ENCODE results near the gene FCAR.
"Not testable (repeated sequence)": the region's sequence is repeated elsewhere in the genome, so short reads cannot be mapped to it uniquely, and the experiment has no call there.

Gene FCAR

DNA sequence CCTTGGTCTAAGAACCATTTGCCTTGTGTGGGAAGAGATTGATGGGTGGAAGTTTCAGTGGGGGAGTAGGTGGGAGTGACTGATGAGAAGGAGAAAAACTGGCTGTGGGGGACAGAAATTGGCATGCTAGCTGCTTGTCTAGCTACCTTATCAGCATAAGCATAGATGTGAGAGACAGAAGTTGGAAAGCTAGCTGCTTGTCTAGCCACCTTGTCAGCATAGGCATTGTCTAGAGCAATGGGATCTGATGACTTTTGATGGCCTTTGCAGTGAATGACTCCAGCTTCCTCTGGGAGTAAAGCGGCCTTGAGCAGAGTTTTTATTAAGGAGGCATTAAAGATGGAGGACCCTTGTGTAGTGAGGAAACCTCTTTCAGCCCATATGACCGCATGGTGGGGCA is 22.0 kb downstream of the FCAR start:
- no peak for DNase-seq

DNA sequence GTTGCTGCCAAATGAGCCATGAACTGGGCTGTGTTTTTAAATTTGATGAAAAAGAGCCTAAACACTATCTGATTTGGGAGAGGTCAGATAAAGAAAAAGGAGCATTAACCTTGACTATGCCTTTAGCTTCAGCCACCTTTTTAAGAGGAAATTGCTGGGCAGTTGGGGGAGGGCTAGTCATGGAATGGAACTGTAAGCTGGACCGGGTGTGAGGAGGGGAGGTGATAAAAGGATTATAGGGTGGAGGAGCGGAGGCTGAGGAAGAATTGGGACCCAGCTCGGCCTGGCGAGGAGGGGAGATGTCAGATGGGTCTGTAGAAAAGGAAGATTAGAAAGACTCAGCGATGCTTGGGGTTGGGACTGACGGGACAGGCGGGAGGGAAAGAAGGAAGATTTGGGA is 24.6 kb downstream of the FCAR start:
- not testable (repeated sequence) for DNase-seq

DNA sequence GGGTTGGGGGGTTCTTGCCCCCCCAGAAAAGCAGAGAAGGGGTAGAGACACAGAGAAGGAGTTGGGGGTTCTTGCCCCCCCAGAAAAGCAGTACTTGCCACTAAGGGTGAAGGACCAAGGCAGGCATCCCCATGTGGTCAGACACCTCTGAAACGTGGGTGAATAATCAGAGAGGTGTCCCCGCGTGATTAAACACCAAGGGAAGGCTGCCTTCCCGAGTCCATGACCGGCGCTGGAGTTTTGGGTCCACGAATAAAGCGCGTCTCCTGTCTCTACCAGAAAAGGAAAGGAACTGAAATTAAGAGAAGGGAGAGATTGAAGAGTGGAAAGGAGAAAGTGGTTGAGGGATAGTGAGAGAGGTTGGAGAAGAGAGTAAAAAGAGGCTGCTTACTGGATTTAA is 25.6 kb downstream of the FCAR start:
- DNase-seq, result not testable (repeated sequence)

DNA sequence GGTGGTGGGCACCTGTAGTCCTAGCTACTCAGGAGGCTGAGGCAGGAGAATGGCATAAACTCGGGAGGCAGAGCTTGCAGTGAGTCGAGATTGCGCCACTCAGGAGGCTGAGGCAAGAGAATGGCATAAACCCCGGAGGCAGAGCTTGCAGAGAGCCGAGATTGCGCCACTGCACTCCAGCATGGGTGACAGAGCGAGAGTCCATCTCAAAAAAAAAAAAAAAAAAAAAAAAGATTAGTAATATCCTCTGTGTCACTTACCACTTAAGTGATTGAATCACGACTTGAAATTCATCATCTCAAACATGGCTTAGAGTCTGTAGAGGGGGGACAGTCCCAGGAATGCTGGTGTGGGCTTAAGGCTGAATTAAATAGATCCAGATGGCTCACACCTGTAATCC is 27.1 kb downstream of the FCAR start:
- DNase-seq, result not testable (repeated sequence)

DNA sequence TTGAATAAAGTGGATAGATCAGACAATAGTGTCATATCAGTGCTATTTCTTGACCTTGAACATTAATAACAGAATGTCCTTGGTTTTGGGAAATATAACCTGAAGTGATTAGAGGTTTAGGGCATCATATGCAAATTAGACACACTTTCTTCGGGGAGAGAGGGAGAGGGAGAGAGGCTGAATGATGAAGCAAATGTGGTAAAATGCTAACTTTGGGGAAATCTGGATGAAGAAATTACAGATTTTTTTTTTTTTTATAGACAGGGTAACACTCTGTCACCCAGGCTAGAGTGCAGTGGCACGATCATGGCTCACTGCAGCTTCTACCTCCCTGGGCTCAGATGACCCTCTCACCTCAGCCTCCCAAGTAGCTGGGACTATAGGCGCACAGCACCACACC is 28.0 kb downstream of the FCAR start:
- no peak for DNase-seq

DNA sequence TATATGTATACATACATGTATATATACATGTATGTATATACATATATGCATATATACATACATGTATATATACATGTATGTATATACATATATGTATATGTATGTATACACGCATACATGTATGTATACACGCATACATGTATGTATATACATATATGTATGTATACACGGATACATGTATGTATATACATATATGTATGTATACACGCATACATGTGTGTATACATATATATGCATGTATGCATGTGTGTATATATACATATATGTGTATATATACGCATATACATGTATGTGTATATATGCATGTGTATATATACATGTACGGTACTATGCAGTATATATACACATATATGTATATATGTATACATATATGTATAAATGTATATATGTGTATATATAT is 29.3 kb downstream of the FCAR start:
- no peak for DNase-seq

DNA sequence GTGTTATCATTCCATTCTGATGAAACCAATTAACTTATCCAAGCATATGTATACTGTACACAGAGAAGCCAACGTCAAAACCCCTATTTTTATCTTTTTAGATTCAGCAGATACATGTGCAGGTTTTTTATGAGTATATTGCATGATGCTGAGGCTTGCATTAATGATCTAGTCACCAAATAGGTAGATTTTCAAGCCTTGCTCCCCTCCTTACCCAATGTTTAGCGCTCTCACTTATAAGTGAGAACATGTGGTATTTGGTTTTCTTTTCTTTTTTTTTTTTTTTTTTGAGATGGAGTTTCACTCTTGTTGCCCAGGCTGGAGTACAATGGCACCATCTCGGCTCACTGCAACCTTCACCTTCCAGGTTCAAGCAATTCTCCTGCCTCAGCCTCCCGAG is 30.2 kb downstream of the FCAR start:
- not testable (repeated sequence) for DNase-seq

DNA sequence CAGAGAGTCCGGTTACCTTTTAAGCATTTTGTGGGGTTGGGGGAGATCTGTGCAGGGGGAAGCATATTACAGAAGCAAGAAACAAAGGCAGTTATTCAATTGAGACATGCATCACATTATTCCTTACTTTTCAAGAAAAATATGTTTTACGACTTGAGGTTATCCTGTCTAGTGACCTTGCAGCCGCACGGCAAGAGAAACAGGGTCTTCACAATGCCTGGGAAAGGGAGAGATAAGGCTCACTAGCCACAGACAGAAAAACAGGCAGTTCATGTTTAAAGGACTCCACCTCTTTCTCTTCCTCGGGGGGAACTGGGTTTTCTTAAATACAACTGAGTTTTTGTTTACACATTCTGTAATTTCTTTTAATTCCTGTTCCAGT is 31.4 kb downstream of the FCAR start:
- DNase-seq, result no peak

DNA sequence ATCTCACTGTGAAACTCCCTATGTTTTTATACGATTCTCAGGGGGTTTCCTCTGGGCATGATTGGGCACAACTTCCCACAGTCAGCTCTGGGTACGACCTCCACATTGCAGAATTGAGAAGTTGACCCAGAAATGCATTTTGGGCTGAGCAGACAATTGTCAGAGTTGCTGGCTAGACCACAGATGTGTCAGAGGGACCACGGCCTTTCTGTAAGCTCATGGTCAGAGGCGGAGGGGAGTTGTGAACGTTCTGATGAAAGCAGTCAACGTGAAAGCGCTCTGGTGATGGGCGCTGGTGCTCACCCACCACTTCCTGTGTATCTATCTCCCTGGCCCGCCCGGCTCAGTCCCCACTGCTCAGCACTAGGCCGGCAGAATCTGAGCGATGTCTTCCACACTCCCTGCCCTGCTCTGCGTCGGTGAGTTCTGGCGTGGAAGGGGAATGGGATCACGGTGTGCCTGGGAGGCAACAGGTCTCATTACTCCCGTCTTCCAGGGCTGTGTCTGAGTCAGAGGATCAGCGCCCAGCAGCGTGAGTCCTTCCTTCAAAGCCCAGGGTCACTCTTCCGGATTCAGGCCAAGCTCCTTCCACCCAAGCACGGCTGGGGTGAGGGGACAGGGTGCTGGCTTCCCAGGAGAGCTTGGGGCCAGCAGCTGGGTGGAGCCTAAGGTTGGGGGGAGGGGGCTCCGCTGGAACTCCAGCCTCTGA is 31.9 kb downstream of the FCAR start, which contains the start of gene NCR1:
Gene NCR1, plus strand, starts transcription at position 346 of the 709 bp plus-strand sequence. Its CDS starts 40 bp downstream, at position 386.
- DNase-seq, result no peak

DNA sequence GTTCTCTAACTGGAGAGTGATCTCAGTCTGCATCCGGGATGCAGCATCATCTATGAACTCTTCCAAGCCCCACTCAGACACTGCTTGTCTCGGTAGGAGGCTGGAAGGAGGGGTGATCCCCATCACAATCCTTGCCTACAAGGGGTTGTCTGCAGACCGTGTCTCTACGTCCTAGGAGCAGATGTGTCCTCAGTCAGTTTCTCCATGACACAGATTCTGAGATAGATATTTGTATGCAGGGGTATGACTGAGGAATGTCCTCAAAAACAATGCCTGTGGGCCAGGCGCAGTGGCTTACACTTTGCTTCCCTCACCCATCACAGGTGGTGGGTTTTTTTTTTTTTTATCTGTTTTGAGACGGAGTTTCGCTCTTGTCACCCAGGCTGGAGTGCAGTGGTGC is 32.8 kb downstream of the FCAR start:
- no peak for DNase-seq

DNA sequence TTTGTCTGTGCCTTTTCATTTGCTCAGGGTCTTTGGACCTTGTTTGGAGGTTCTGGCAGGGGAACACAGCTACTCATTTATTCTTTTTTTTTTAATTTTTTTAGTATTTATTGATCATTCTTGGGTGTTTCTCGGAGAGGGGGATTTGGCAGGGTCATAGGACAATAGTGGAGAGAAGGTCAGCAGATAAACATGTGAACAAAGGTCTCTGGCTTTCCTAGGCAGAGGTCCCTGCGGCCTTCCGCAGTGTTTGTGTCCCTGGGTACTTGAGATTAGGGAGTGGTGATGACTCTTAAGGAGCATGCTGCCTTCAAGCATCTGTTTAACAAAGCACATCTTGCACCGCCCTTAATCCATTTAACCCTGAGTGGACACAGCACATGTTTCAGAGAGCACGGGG is 33.9 kb downstream of the FCAR start:
- not testable (repeated sequence) for DNase-seq

DNA sequence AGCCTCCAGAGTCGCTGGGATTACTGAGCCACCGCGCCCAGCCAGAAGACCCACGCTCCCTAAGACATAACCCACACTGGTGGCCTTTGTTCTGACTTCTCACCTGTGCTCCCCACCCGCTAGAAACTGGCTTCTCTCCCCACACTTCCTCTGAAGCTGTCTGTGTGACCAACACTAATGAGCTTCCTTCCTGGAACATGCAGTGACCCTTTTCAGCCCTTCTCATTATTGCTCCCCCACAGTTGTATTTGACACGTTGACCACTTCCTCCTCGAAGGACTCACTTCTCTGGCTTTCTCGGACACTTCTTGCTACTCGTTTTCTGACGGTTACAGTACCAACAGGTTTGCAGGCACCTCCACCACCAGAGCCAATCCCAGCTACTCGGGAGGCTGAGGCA is 42.8 kb downstream of the FCAR start:
- no peak for DNase-seq

DNA sequence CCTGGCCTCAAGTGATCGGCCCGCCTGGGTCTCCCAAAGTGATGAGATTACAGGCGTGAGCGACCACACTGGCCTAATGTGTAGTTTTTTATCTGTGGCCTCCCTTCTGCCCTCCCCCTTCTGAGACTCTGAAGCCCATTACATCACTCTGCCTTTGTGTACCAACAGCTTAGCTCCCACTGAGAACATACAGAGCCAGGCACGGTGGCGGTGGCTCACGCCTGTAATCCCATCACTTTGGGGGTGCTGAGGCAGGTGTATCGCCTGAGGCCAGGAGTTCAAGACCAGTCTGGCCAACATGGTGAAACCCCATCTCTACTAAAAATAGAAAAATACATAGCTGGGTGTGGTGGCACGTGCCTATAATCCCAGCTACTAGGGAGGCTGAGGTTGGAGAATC is 44.5 kb downstream of the FCAR start:
- DNase-seq, result no peak

DNA sequence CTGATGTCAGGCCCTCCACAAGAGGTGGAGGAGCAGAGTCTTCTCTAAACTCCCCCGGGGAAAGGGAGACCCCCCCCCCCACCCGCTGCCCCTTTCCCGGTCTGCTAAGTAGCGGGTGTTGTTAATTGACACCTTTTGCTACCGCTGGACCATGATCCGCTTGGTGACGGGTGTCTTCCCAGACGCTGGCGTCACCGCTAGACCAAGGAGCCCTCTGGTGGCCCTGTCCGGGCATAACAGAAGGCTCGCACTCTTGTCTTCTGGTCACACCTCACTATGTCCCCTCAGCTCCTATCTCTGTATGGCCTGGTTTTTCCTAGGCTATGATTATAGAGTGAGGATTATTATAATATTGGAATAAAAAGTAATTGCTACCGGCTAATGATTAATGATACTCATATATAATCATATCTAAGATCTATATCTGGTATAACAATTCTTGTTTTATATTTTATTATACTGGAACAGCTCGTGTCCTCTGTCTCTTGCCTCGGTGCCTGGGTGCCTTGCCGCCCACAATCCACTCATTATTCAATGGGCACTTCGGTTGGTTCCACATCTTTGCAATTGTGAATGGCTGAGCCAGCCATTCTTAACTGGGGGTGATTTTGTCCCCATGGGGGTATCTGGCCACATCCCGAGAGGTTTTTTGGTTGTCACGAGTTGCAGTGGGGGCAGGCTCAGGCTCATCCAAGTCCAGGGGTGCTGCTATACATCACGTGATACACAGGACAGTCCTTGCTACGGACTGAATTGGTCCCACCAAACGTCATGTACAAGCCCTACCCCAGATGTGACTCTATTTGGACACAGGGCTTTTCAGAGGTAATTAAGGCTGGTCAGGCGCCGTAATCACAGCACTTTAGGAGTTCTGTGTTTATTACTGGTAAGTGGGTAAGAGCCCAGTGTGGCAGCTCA is 45.9 kb downstream of the FCAR start:
- DNase-seq, result not testable (repeated sequence)

DNA sequence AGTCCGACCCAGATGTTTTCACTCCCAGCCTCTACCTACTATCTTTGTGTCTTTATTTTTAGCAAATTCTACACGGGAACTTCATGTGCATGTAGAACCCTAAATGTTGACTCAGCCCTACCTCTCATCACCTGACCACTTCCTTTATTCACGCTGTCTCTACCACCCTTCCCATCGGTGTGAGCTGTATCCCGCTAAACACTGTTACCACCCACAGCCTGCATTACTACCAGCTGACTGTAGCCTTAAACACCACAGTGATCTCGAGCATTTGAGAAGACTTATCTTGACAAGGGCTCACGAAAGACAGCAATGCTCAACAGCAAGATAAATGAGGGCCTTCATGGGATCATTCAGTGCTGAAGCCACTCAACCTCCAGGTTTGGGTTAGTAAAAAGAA is 47.0 kb downstream of the FCAR start:
- no peak for DNase-seq

DNA sequence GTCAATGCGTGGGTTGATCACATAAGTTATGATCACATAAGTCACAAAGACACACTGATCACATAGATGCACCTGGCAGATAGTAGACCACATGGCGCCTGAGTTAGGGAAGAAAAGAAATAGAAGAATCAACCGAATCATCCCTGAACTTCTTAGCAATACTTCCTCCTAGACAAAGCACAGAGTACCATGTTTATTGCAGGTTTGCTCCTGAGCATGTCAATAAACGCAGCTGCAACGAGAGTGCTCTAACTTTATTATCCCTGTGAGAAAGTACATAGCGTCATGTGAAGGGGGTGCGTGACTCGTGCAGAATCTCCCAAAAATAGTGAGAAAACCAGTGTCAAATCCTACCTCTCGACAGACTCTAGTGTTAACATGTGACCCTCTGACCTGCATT is 49.2 kb downstream of the FCAR start:
- no peak for DNase-seq

DNA sequence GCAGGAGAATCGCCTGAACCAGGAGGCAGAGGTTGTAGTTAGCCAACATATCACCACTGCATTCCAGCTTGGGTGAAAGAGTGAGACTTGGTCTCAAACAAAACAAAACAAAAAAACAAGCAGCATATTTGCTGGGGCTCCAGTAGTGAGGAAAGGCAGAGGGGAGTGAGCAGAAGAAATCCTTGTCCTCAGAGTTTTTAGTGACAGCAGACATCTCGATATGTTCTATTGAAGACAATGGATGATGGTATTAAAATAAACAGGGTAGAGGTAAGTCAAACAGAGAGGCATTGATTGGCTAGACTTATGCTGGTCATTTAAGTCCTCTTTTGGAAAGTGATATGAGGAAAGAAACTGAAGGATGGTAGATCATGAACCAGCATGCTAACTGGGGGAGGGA is 54.3 kb downstream of the FCAR start:
- no peak for DNase-seq

DNA sequence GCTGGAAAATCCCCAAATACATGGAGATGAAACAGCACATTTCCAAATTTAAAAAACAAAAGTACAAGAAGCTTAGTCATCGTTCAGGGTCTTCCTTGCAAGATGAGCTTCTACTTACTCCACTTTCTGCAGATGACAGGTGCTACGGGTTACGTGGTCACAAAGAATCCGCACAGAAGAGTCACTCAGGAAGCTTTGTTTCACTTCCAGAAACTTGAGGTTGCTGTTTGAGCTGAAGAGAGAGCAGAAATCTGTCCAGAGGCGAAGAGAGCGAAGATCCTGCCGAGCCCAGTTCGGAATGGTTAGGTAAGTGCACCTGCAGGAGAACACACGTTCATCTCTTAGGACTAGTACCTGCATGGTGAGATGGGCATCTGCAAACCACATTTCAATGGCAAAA is 63.9 kb downstream of the FCAR start:
- DNase-seq, result no peak

DNA sequence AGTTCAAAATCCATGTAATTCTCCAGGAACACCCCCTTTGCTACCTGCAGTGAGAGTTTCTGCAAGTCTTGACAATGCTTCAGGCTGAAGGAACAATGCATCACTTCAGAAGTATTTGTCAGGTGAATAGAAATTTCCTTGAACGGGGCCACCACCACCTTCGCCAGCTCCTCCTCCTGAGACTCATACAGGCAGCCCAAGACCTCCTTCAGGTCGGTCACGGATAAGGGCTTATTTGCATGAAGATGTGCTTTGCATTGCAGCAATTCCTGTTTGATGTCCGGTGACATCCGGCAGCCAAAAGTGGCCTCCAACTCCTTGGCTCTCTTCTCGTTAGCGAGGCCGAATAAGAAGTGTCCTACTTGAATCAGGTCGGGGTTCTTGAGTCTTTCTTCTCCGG is 64.9 kb downstream of the FCAR start:
- no peak for DNase-seq

DNA sequence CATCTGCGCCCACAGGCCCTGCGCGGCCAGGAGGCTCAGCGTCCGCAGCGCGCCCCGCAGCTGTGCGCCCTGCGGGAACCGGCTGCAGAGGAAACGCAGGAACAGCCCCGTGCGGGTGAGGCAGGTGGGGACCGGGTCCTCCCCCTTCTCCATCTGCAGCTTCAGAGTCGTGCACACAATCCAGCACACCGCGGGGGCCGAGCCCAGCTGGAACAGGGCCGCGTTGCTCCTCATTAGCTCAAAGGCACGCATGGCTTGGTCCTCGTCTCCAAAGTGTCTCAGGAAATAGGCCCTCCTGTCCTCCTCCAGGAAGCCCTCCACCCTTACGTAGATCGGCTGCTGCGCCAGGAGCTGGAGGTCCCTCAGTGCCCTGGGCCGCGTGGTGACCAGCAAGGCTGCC is 65.5 kb downstream of the FCAR start:
- not testable (repeated sequence) for DNase-seq
